Astrocyte (in vitro differentiated cells and primary cell): Measurements from ENCODE around the gene BTNL9.

ENCODE experiments used
- EZH2 ChIP-seq: IDR thresholded peaks from 2 replicates; pipeline ENCODE4 v1.6.1; 2012; ENCODE audit warnings: mild to moderate bottlenecking, low read length, inconsistent platforms; ENCODE audit not compliant: insufficient read depth
- TF ChIP-seq, protein P1 (sequence below): IDR thresholded peaks from 2 replicates; pipeline ENCODE4 v1.5.1; 2011; ENCODE audit warnings: low read depth, mild to moderate bottlenecking, inconsistent platforms, low read length, moderate library complexity; ENCODE audit not compliant: insufficient read depth

DNA sequence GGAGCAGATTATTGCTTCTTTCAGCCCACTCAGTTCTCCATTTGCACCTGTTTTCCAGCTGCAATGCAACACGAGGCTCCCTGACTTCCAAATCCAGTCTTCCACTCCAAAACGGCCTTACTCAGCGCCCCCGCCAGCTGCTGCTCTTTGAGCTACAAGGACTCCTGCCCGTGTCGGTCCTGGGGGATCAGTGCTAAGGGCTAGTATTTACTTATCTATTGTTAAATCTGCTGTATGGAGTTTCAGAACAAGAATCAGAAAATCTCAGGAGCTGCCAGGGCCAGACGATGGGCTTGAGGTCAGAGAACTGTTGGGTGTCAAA lies 46.8 kb downstream of the BTNL9 start:
- TF ChIP-seq, protein P1, sequence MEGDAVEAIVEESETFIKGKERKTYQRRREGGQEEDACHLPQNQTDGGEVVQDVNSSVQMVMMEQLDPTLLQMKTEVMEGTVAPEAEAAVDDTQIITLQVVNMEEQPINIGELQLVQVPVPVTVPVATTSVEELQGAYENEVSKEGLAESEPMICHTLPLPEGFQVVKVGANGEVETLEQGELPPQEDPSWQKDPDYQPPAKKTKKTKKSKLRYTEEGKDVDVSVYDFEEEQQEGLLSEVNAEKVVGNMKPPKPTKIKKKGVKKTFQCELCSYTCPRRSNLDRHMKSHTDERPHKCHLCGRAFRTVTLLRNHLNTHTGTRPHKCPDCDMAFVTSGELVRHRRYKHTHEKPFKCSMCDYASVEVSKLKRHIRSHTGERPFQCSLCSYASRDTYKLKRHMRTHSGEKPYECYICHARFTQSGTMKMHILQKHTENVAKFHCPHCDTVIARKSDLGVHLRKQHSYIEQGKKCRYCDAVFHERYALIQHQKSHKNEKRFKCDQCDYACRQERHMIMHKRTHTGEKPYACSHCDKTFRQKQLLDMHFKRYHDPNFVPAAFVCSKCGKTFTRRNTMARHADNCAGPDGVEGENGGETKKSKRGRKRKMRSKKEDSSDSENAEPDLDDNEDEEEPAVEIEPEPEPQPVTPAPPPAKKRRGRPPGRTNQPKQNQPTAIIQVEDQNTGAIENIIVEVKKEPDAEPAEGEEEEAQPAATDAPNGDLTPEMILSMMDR, result no peak
- no peak for TF ChIP-seq EZH2
